IMR-90 (cell line): ENCODE data around the gene ADAMTS14.

Experiments
- CEBPB ChIP-seq: IDR thresholded peaks from 2 replicates; pipeline ENCODE4 v1.6.1; 2012; ENCODE audit warnings: low read depth, low read length, improper control_type of control experiment
- MAFK ChIP-seq: IDR thresholded peaks from 2 replicates; pipeline ENCODE4 v1.6.1; 2012; ENCODE audit warnings: low read depth, low read length, improper control_type of control experiment
- POLR2A ChIP-seq: IDR thresholded peaks from 2 replicates; pipeline ENCODE4 v1.6.1; 2012; ENCODE audit warnings: mild to moderate bottlenecking, low read depth, low read length
- RAD21 ChIP-seq: IDR thresholded peaks from 2 replicates; pipeline ENCODE4 v1.6.1; 2012; ENCODE audit warnings: low read length, improper control_type of control experiment
- SMC3 ChIP-seq: fragments of 150-350 bp; IDR thresholded peaks from 2 replicates; pipeline ENCODE4 v1.6.1; 2016; ENCODE audit warnings: low read depth, mild to moderate bottlenecking, antibody characterized with exemption, low read length, moderate library complexity
- TF ChIP-seq, protein P1 (sequence below): conservative IDR thresholded peaks from 2 replicates; pipeline ENCODE4 v1.5.1; 2012; ENCODE audit warnings: mild to moderate bottlenecking, low read depth, low read length, improper control_type of control experiment
- TF ChIP-seq, protein P2 (sequence below): fragments of 150-350 bp; IDR thresholded peaks from 2 replicates; pipeline ENCODE4 v1.6.1; 2017; ENCODE audit warnings: mild to moderate bottlenecking, antibody characterized with exemption, low read length, low read depth
- TF ChIP-seq, protein P3 (sequence below): fragments of 150-350 bp; IDR thresholded peaks from 2 replicates; pipeline ENCODE4 v1.6.1; 2016; ENCODE audit warnings: low read depth, mild to moderate bottlenecking, low read length, moderate library complexity, borderline replicate concordance

DNA sequence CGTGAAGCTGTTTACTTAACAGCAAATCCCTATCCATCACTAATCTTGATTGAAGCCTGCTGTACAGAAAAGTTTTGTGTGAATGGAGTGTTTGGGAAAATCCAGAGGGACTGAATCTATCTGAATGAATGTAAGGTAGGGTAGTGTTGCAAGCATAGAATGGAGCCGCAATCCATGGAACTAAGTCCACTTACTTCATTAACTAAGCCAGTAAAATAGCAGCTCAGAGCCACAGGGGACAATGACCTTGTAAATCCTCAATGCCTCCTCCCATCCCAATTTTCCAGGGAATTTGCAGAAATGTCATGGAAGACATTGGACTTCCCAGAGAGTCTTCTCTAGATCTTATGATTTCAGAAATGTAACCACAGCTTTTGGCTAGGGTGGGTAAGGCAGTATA is 97.7 kb downstream of the ADAMTS14 start:
- TF ChIP-seq, protein P1, sequence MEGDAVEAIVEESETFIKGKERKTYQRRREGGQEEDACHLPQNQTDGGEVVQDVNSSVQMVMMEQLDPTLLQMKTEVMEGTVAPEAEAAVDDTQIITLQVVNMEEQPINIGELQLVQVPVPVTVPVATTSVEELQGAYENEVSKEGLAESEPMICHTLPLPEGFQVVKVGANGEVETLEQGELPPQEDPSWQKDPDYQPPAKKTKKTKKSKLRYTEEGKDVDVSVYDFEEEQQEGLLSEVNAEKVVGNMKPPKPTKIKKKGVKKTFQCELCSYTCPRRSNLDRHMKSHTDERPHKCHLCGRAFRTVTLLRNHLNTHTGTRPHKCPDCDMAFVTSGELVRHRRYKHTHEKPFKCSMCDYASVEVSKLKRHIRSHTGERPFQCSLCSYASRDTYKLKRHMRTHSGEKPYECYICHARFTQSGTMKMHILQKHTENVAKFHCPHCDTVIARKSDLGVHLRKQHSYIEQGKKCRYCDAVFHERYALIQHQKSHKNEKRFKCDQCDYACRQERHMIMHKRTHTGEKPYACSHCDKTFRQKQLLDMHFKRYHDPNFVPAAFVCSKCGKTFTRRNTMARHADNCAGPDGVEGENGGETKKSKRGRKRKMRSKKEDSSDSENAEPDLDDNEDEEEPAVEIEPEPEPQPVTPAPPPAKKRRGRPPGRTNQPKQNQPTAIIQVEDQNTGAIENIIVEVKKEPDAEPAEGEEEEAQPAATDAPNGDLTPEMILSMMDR, result no peak
- no peak for TF ChIP-seq POLR2A
- TF ChIP-seq MAFK, result no peak
- TF ChIP-seq RAD21, result no peak
- TF ChIP-seq SMC3, result no peak
- TF ChIP-seq, protein P2, sequence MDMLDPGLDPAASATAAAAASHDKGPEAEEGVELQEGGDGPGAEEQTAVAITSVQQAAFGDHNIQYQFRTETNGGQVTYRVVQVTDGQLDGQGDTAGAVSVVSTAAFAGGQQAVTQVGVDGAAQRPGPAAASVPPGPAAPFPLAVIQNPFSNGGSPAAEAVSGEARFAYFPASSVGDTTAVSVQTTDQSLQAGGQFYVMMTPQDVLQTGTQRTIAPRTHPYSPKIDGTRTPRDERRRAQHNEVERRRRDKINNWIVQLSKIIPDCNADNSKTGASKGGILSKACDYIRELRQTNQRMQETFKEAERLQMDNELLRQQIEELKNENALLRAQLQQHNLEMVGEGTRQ, result no peak
- TF ChIP-seq, protein P3, sequence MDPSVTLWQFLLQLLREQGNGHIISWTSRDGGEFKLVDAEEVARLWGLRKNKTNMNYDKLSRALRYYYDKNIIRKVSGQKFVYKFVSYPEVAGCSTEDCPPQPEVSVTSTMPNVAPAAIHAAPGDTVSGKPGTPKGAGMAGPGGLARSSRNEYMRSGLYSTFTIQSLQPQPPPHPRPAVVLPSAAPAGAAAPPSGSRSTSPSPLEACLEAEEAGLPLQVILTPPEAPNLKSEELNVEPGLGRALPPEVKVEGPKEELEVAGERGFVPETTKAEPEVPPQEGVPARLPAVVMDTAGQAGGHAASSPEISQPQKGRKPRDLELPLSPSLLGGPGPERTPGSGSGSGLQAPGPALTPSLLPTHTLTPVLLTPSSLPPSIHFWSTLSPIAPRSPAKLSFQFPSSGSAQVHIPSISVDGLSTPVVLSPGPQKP, result no peak
- no peak for TF ChIP-seq CEBPB
